WTC11 (cell line): ENCODE data around the gene MBP. TPM values are rescaled to one million over a fixed set of nuclear protein-coding genes. Genes with fewer than 3 reads are reported as not detected.

Source experiments
- ATAC-seq: fragments of 200-7000 bp; cut with Tn5 transposase; 2 replicates; pipeline ENCODE4 v1.10.0; 2021; ENCODE audit warnings: mild to moderate bottlenecking, moderate library complexity
- CTCF ChIA-PET: fragments of 300-600 bp; sonication (Branson Sonifier 250); formaldehyde crosslinking; loops from one replicate; lab custom pipeline; 2021; ENCODE audit warnings: antibody characterized with exemption; lab: Charles Lee
- POLR2A ChIA-PET: fragments of 350-600 bp; sonication (Branson Sonifier 250); formaldehyde crosslinking; loops from one replicate; lab custom pipeline; 2021; ENCODE audit warnings: antibody characterized with exemption; lab: Charles Lee
- DNase-seq: peaks from one replicate; pipeline ENCODE4 v3.0.0; 2021; ENCODE audit warnings: low spot score
- H3K27ac Mint-ChIP-seq: 2 replicates; pipeline ENCODE4 v1.8.0; 2021; ENCODE audit warnings: mixed read lengths
- H3K27me3 Mint-ChIP-seq: 2 replicates; pipeline ENCODE4 v1.8.0; 2021; ENCODE audit warnings: low read depth, mild to moderate bottlenecking, moderate library complexity, mixed read lengths
- H3K36me3 Mint-ChIP-seq: 2 replicates; pipeline ENCODE4 v1.8.0; 2021; ENCODE audit warnings: mixed read lengths
- H3K4me1 Mint-ChIP-seq: 2 replicates; pipeline ENCODE4 v1.8.0; 2022; ENCODE audit warnings: mixed read lengths
- H3K4me3 Mint-ChIP-seq: 2 replicates; pipeline ENCODE4 v1.8.0; 2021; ENCODE audit warnings: mild to moderate bottlenecking, moderate library complexity, mixed read lengths
- H3K9me3 Mint-ChIP-seq: 2 replicates; pipeline ENCODE4 v1.8.0; 2021; ENCODE audit warnings: mixed read lengths
- CREB1 ChIP-seq: sonication (generic); formaldehyde crosslinking; IDR thresholded peaks from 2 replicates; pipeline ENCODE4 v1.8.0; 2023; ENCODE audit warnings: mild to moderate bottlenecking, missing genetic modification reagents
- CREM ChIP-seq: sonication (generic); formaldehyde crosslinking; IDR thresholded peaks from 2 replicates; pipeline ENCODE4 v1.8.1; 2022; ENCODE audit warnings: mild to moderate bottlenecking, missing genetic modification reagents, moderate library complexity
- EMX1 ChIP-seq: fragments of 250-450 bp; sonication (Bioruptor Pico); IDR thresholded peaks from 2 replicates; pipeline ENCODE4 v1.8.0; 2021; ENCODE audit warnings: mild to moderate bottlenecking
- ETV6 ChIP-seq: sonication (generic); formaldehyde crosslinking; IDR thresholded peaks from 2 replicates; pipeline ENCODE4 v1.8.1; 2022; ENCODE audit warnings: mild to moderate bottlenecking, missing genetic modification reagents
- FOXP1 ChIP-seq: sonication (generic); formaldehyde crosslinking; IDR thresholded peaks from 2 replicates; pipeline ENCODE4 v1.8.0; 2022; ENCODE audit warnings: missing genetic modification reagents, mild to moderate bottlenecking, moderate library complexity, borderline replicate concordance
- GABPB1 ChIP-seq: sonication (generic); formaldehyde crosslinking; IDR thresholded peaks from 2 replicates; pipeline ENCODE4 v1.8.1; 2023; ENCODE audit warnings: mild to moderate bottlenecking, missing genetic modification reagents
- GRHL2 ChIP-seq: fragments of 250-450 bp; sonication (Bioruptor Pico); IDR thresholded peaks from 2 replicates; pipeline ENCODE4 v1.8.0; 2022; ENCODE audit warnings: mild to moderate bottlenecking, moderate library complexity; ENCODE audit not compliant: insufficient replicate concordance, severe bottlenecking
- JAZF1 ChIP-seq: fragments of 250-450 bp; sonication (Bioruptor Pico); IDR thresholded peaks from 2 replicates; pipeline ENCODE4 v1.9.0; 2021; ENCODE audit warnings: moderate library complexity, mild to moderate bottlenecking, inconsistent platforms
- NFYB ChIP-seq: sonication (generic); formaldehyde crosslinking; conservative IDR thresholded peaks from 2 replicates; pipeline ENCODE4 v1.8.0; 2022; ENCODE audit warnings: low read depth, missing genetic modification reagents
- OVOL2 ChIP-seq: fragments of 250-450 bp; sonication (Bioruptor Pico); IDR thresholded peaks from 2 replicates; pipeline ENCODE4 v1.9.0; 2021; ENCODE audit warnings: mild to moderate bottlenecking, borderline replicate concordance
- RORB ChIP-seq: fragments of 250-450 bp; sonication (Bioruptor Pico); IDR thresholded peaks from 2 replicates; pipeline ENCODE4 v1.9.0; 2021; ENCODE audit warnings: mild to moderate bottlenecking
- SMAD4 ChIP-seq: sonication (generic); formaldehyde crosslinking; IDR thresholded peaks from 2 replicates; pipeline ENCODE4 v1.8.0; 2022; ENCODE audit warnings: mild to moderate bottlenecking, missing genetic modification reagents
- SOX15 ChIP-seq: fragments of 250-450 bp; sonication (Bioruptor Pico); IDR thresholded peaks from 2 replicates; pipeline ENCODE4 v1.9.0; 2021; ENCODE audit warnings: mild to moderate bottlenecking
- TEAD4 ChIP-seq: sonication (generic); formaldehyde crosslinking; IDR thresholded peaks from 2 replicates; pipeline ENCODE4 v1.8.0; 2022; ENCODE audit warnings: mild to moderate bottlenecking, missing genetic modification reagents
- ZNF138 ChIP-seq: sonication (generic); formaldehyde crosslinking; conservative IDR thresholded peaks from 2 replicates; pipeline ENCODE4 v1.8.1; 2022; ENCODE audit warnings: mild to moderate bottlenecking, moderate library complexity, missing genetic modification reagents
- ZNF232 ChIP-seq: sonication (generic); formaldehyde crosslinking; IDR thresholded peaks from 2 replicates; pipeline ENCODE4 v1.8.0; 2022; ENCODE audit warnings: mild to moderate bottlenecking, missing genetic modification reagents
- total RNA-seq: library from RNA; stranded (reverse); gene quantifications from 3 replicates; pipeline ENCODE4 v1.2.3, GENCODE V29; 2021
- TF ChIP-seq, protein P1 (sequence below): sonication (generic); formaldehyde crosslinking; IDR thresholded peaks from 2 replicates; pipeline ENCODE4 v1.8.1; 2023; ENCODE audit warnings: mild to moderate bottlenecking, missing genetic modification reagents
- TF ChIP-seq, protein P2 (sequence below): sonication (generic); formaldehyde crosslinking; IDR thresholded peaks from 2 replicates; pipeline ENCODE4 v1.8.1; 2023; ENCODE audit warnings: mild to moderate bottlenecking, moderate library complexity, missing genetic modification reagents
- TF ChIP-seq, protein P3 (sequence below): sonication (generic); formaldehyde crosslinking; IDR thresholded peaks from 2 replicates; pipeline ENCODE4 v1.8.0; 2022; ENCODE audit warnings: mild to moderate bottlenecking, missing genetic modification reagents
- TF ChIP-seq, protein P4 (sequence below): sonication (generic); formaldehyde crosslinking; conservative IDR thresholded peaks from 2 replicates; pipeline ENCODE4 v1.8.1; 2023; ENCODE audit warnings: mild to moderate bottlenecking, low read depth, missing genetic modification reagents, moderate library complexity

Gene MBP
- total RNA-seq, 1 experiment from 2014 or later = 19.6 TPM

DNA sequence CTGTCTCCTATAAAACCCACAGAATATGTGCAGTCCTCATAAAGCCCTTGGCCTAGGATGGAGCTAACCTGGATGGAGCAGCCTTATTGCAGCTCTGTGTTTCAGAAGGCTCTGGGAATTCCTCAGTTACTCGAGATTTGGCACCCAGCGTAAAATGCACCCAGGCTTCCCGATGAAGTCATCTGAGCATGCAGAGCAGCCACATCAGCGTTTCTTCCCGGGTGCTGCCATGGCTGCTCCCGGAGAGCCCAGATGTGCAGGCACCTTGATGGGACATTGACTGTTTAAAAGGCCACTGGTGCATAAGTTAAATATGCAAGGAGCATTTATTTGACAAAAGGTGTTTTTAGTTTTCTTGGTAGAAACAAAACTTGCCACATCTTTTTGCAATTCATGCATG, 115.2 kb downstream of the MBP start (continued):
- TF ChIP-seq, protein P1, sequence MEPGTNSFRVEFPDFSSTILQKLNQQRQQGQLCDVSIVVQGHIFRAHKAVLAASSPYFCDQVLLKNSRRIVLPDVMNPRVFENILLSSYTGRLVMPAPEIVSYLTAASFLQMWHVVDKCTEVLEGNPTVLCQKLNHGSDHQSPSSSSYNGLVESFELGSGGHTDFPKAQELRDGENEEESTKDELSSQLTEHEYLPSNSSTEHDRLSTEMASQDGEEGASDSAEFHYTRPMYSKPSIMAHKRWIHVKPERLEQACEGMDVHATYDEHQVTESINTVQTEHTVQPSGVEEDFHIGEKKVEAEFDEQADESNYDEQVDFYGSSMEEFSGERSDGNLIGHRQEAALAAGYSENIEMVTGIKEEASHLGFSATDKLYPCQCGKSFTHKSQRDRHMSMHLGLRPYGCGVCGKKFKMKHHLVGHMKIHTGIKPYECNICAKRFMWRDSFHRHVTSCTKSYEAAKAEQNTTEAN (CRISPR knock-in tag) = no peak
- TF ChIP-seq NFYB (CRISPR knock-in tag) = no peak
- no peak for TF ChIP-seq ZNF138 (CRISPR knock-in tag)
- TF ChIP-seq TEAD4 (CRISPR knock-in tag) = no peak

DNA sequence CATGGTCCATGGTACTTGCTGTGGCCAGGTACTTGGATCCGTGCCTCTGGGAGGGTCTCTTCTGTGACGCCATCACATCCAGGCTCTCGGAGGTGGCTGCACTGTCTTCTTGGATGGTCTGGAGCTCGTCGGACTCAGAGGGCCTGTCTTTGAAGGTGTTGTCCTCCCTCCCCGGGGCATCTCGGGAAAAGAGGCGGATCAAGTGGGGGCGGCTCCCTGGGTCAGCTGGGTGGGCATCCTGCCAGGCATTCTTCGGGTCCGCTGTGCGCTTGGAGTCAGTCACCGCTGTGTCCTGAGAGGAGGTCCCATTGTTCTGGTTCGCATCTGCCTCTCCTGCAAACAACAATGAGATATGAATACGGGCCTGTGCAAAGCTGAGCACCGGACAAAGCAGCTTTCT, 115.6 kb downstream of the MBP start:
- DNase-seq (no peak), ATAC-seq (no peak)
- Mint-ChIP-seq H3K27ac (no peak overlapping the region), H3K4me1 (peaks cover 6% of the 10 kb centered on the region), H3K9me3 (peaks cover 17% of the 10 kb centered on the region)
- POLR2A ChIA-PET = no interaction called here
- TF ChIP-seq, protein P1 (CRISPR knock-in tag) = no peak
- TF ChIP-seq, protein P2, sequence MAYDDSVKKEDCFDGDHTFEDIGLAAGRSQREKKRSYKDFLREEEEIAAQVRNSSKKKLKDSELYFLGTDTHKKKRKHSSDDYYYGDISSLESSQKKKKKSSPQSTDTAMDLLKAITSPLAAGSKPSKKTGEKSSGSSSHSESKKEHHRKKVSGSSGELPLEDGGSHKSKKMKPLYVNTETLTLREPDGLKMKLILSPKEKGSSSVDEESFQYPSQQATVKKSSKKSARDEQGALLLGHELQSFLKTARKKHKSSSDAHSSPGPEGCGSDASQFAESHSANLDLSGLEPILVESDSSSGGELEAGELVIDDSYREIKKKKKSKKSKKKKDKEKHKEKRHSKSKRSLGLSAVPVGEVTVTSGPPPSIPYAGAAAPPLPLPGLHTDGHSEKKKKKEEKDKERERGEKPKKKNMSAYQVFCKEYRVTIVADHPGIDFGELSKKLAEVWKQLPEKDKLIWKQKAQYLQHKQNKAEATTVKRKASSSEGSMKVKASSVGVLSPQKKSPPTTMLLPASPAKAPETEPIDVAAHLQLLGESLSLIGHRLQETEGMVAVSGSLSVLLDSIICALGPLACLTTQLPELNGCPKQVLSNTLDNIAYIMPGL (CRISPR knock-in tag) = no peak
- TF ChIP-seq CREM (no peak), SMAD4 (CRISPR knock-in tag) (no peak), ZNF232 (CRISPR knock-in tag) (no peak), FOXP1 (CRISPR knock-in tag) (no peak), EMX1 (CRISPR knock-in tag) (no peak), JAZF1 (CRISPR knock-in tag) (no peak), SOX15 (no peak), RORB (no peak), GRHL2 (CRISPR knock-in tag) (no peak), CREB1 (CRISPR knock-in tag) (no peak), OVOL2 (CRISPR knock-in tag) (no peak), GABPB1 (CRISPR knock-in tag) (no peak), ETV6 (CRISPR knock-in tag) (no peak)
- TF ChIP-seq, protein P3, sequence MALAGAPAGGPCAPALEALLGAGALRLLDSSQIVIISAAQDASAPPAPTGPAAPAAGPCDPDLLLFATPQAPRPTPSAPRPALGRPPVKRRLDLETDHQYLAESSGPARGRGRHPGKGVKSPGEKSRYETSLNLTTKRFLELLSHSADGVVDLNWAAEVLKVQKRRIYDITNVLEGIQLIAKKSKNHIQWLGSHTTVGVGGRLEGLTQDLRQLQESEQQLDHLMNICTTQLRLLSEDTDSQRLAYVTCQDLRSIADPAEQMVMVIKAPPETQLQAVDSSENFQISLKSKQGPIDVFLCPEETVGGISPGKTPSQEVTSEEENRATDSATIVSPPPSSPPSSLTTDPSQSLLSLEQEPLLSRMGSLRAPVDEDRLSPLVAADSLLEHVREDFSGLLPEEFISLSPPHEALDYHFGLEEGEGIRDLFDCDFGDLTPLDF (CRISPR knock-in tag) = no peak
- TF ChIP-seq, protein P4, sequence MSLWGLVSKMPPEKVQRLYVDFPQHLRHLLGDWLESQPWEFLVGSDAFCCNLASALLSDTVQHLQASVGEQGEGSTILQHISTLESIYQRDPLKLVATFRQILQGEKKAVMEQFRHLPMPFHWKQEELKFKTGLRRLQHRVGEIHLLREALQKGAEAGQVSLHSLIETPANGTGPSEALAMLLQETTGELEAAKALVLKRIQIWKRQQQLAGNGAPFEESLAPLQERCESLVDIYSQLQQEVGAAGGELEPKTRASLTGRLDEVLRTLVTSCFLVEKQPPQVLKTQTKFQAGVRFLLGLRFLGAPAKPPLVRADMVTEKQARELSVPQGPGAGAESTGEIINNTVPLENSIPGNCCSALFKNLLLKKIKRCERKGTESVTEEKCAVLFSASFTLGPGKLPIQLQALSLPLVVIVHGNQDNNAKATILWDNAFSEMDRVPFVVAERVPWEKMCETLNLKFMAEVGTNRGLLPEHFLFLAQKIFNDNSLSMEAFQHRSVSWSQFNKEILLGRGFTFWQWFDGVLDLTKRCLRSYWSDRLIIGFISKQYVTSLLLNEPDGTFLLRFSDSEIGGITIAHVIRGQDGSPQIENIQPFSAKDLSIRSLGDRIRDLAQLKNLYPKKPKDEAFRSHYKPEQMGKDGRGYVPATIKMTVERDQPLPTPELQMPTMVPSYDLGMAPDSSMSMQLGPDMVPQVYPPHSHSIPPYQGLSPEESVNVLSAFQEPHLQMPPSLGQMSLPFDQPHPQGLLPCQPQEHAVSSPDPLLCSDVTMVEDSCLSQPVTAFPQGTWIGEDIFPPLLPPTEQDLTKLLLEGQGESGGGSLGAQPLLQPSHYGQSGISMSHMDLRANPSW (CRISPR knock-in tag) = no peak
- TF ChIP-seq, all 79 proteins: peak for 0
- Mint-ChIP-seq H3K4me3 (no peak overlapping the region), H3K27me3 (no peaks in the 10 kb centered on the region; the same call in 1 of the 2 replicates), H3K36me3 (peaks cover 12% of the 10 kb centered on the region)
- CTCF ChIA-PET = no interaction called here
